IMR-90 (cell line): ENCODE measurements around the gene CRIM1.

Experiments
- CEBPB ChIP-seq: IDR thresholded peaks from 2 replicates; pipeline ENCODE4 v1.6.1; 2012; ENCODE audit warnings: low read depth, low read length, improper control_type of control experiment
- CHD1 ChIP-seq: IDR thresholded peaks from 2 replicates; pipeline ENCODE4 v1.6.1; 2012; ENCODE audit warnings: low read depth, low read length, improper control_type of control experiment
- CTCF ChIP-seq: conservative IDR thresholded peaks from 2 replicates; pipeline ENCODE4 v1.5.1; 2012; ENCODE audit warnings: mild to moderate bottlenecking, low read depth, low read length, improper control_type of control experiment
- MAFK ChIP-seq: IDR thresholded peaks from 2 replicates; pipeline ENCODE4 v1.6.1; 2012; ENCODE audit warnings: low read depth, low read length, improper control_type of control experiment
- MAZ ChIP-seq: IDR thresholded peaks from 2 replicates; pipeline ENCODE4 v1.6.1; 2012; ENCODE audit warnings: low read depth, mild to moderate bottlenecking, low read length, improper control_type of control experiment, moderate library complexity, borderline replicate concordance
- MXI1 ChIP-seq: IDR thresholded peaks from 2 replicates; pipeline ENCODE4 v1.6.1; 2012; ENCODE audit warnings: low read depth, mild to moderate bottlenecking, low read length, moderate library complexity, borderline replicate concordance
- POLR2A ChIP-seq: IDR thresholded peaks from 2 replicates; pipeline ENCODE4 v1.6.1; 2012; ENCODE audit warnings: mild to moderate bottlenecking, low read depth, low read length
- RAD21 ChIP-seq: IDR thresholded peaks from 2 replicates; pipeline ENCODE4 v1.6.1; 2012; ENCODE audit warnings: low read length, improper control_type of control experiment
- RCOR1 ChIP-seq: IDR thresholded peaks from 2 replicates; pipeline ENCODE4 v1.6.1; 2012; ENCODE audit warnings: mild to moderate bottlenecking, low read length, improper control_type of control experiment; ENCODE audit not compliant: insufficient replicate concordance
- RFX5 ChIP-seq: IDR thresholded peaks from 2 replicates; pipeline ENCODE4 v1.8.0; 2012; ENCODE audit warnings: low read depth, mild to moderate bottlenecking, low read length, moderate library complexity
- SMC3 ChIP-seq: fragments of 150-350 bp; IDR thresholded peaks from 2 replicates; pipeline ENCODE4 v1.6.1; 2016; ENCODE audit warnings: low read depth, mild to moderate bottlenecking, antibody characterized with exemption, low read length, moderate library complexity
- USF2 ChIP-seq: fragments of 150-350 bp; IDR thresholded peaks from 2 replicates; pipeline ENCODE4 v1.6.1; 2017; ENCODE audit warnings: mild to moderate bottlenecking, antibody characterized with exemption, low read length, low read depth

GRCh38 chr2:36512705-36513104, 157.1 kb downstream of the CRIM1 start:
- TF ChIP-seq CTCF (no peak), USF2 (no peak), POLR2A (no peak), RFX5 (no peak), CHD1 (no peak), RAD21 (no peak), CEBPB (no peak), MXI1 (no peak), MAFK (no peak), MAZ (no peak), SMC3 (no peak), RCOR1 (no peak)
